H9 (cell line): ENCODE results near the gene HOXD8. TPM values are rescaled to one million over a fixed set of nuclear protein-coding genes. Genes with fewer than 3 reads are reported as not detected.

Experiments
- DNase-seq: peaks from one replicate; pipeline ENCODE4 v3.0.0-alpha.2; 2017
- H2AFZ ChIP-seq: one replicate; pipeline ENCODE4 v1.6.1; 2013; ENCODE audit warnings: mild to moderate bottlenecking, low read length, control low read depth, moderate library complexity
- H2AK5ac ChIP-seq: 2 replicates; pipeline ENCODE4 v1.6.1; 2013; ENCODE audit warnings: low read length, control low read depth, mixed read lengths; ENCODE audit not compliant: insufficient read length
- H2BK120ac ChIP-seq: one replicate; pipeline ENCODE4 v1.6.1; 2013; ENCODE audit warnings: low read depth, mild to moderate bottlenecking, low read length, control low read depth, inconsistent platforms; ENCODE audit not compliant: poor library complexity, severe bottlenecking
- H2BK12ac ChIP-seq: 2 replicates; pipeline ENCODE4 v1.6.1; 2013; ENCODE audit warnings: low read length, control low read depth, mixed read lengths, low read depth; ENCODE audit not compliant: insufficient read length
- H2BK15ac ChIP-seq: 2 replicates; pipeline ENCODE4 v1.6.1; 2013; ENCODE audit warnings: low read depth, low read length, control low read depth
- H2BK20ac ChIP-seq: one replicate; pipeline ENCODE4 v1.6.1; 2013; ENCODE audit warnings: low read depth, mild to moderate bottlenecking, low read length, control low read depth, inconsistent platforms; ENCODE audit not compliant: poor library complexity, severe bottlenecking
- H2BK5ac ChIP-seq: 2 replicates; pipeline ENCODE4 v1.6.1; 2013; ENCODE audit warnings: low read length, control low read depth, mixed read lengths; ENCODE audit not compliant: insufficient read length
- H3K14ac ChIP-seq: 2 replicates; pipeline ENCODE4 v1.6.1; 2013; ENCODE audit warnings: low read length, control low read depth; ENCODE audit not compliant: insufficient read depth
- H3K18ac ChIP-seq: 2 replicates; pipeline ENCODE4 v1.6.1; 2013; ENCODE audit warnings: low read depth, mild to moderate bottlenecking, mixed read lengths, low read length, control low read depth; ENCODE audit not compliant: insufficient read length
- H3K23ac ChIP-seq: 2 replicates; pipeline ENCODE4 v1.6.1; 2013; ENCODE audit warnings: low read length, control low read depth, mixed read lengths, low read depth; ENCODE audit not compliant: insufficient read length
- H3K23me2 ChIP-seq: 2 replicates; pipeline ENCODE4 v1.6.1; 2013; ENCODE audit warnings: low read depth, mild to moderate bottlenecking, mixed read lengths, low read length, control low read depth; ENCODE audit not compliant: insufficient read length, poor library complexity, severe bottlenecking
- H3K27ac ChIP-seq: 2 replicates; pipeline ENCODE4 v1.5.1; 2013; ENCODE audit warnings: low read length, control low read depth, mixed read lengths, low read depth; ENCODE audit not compliant: insufficient read length
- H3K27me3 ChIP-seq: 2 replicates; pipeline ENCODE4 v1.6.1; 2013; ENCODE audit warnings: low read length, control low read depth, inconsistent platforms; ENCODE audit not compliant: insufficient read depth
- H3K4ac ChIP-seq: 2 replicates; pipeline ENCODE4 v1.6.1; 2013; ENCODE audit warnings: low read depth, mild to moderate bottlenecking, control low read depth, inconsistent platforms, low read length, moderate library complexity
- H3K4me1 ChIP-seq: 2 replicates; pipeline ENCODE4 v1.6.1; 2013; ENCODE audit warnings: low read length, control low read depth, inconsistent platforms; ENCODE audit not compliant: insufficient read depth
- H3K4me2 ChIP-seq: 2 replicates; pipeline ENCODE4 v1.6.1; 2013; ENCODE audit warnings: low read length, control low read depth, mixed read lengths; ENCODE audit not compliant: insufficient read length, insufficient read depth
- H3K56ac ChIP-seq: 2 replicates; pipeline ENCODE4 v1.6.1; 2013; ENCODE audit warnings: low read depth, mild to moderate bottlenecking, mixed read lengths, low read length, control low read depth; ENCODE audit not compliant: insufficient read length
- H3K79me1 ChIP-seq: 2 replicates; pipeline ENCODE4 v1.6.1; 2013; ENCODE audit warnings: low read depth, mild to moderate bottlenecking, moderate library complexity, low read length, control low read depth, inconsistent platforms; ENCODE audit not compliant: insufficient read depth, poor library complexity, severe bottlenecking
- H3K79me2 ChIP-seq: 2 replicates; pipeline ENCODE4 v1.6.1; 2013; ENCODE audit warnings: low read length, control low read depth, inconsistent platforms; ENCODE audit not compliant: insufficient read depth
- H3K9ac ChIP-seq: 2 replicates; pipeline ENCODE4 v1.6.1; 2013; ENCODE audit warnings: low read length, control low read depth, mixed read lengths; ENCODE audit not compliant: insufficient read length; ENCODE audit errors: extremely low read depth
- H3K9me3 ChIP-seq: one replicate; pipeline ENCODE4 v1.6.1; 2013; ENCODE audit warnings: low read depth, low read length, inconsistent platforms; ENCODE audit not compliant: control insufficient read depth
- H3T11ph ChIP-seq: one replicate; pipeline ENCODE4 v1.6.1; 2013; ENCODE audit warnings: mild to moderate bottlenecking, low read length, control low read depth, inconsistent platforms
- H4K20me1 ChIP-seq: one replicate; pipeline ENCODE4 v1.6.1; 2013; ENCODE audit not compliant: control insufficient read depth, insufficient read length, insufficient read depth
- H4K5ac ChIP-seq: 2 replicates; pipeline ENCODE4 v1.6.1; 2013; ENCODE audit warnings: low read depth, mild to moderate bottlenecking, mixed read lengths, low read length, control low read depth; ENCODE audit not compliant: insufficient read length
- H4K8ac ChIP-seq: replicated peaks from 2 replicates; pipeline ENCODE4 v1.6.1; 2013; ENCODE audit warnings: low read length, control low read depth, mixed read lengths, low read depth; ENCODE audit not compliant: insufficient read length
- H4K91ac ChIP-seq: 2 replicates; pipeline ENCODE4 v1.6.1; 2013; ENCODE audit warnings: low read depth, mild to moderate bottlenecking, moderate library complexity, mixed read lengths, low read length, control low read depth; ENCODE audit not compliant: insufficient read length
- H3K27ac Mint-ChIP-seq, 3 experiments: 2 replicates in 2 of 3; 3 replicates in 1 of 3; pipeline ENCODE4 v1.8.0; 2020 to 2021; ENCODE audit warnings: mixed read lengths in 3 of 3, mild to moderate bottlenecking in 1 of 3, moderate library complexity in 1 of 3
- H3K27me3 Mint-ChIP-seq: 2 replicates; pipeline ENCODE4 v1.8.0; 2021; ENCODE audit warnings: low read depth, mild to moderate bottlenecking, moderate library complexity, mixed read lengths
- H3K36me3 Mint-ChIP-seq, 3 experiments: 2 replicates in 2 of 3; 3 replicates in 1 of 3; pipeline ENCODE4 v1.8.0; 2020 to 2021; ENCODE audit warnings: low read depth in 3 of 3, mixed read lengths in 3 of 3; ENCODE audit not compliant: insufficient read depth in 1 of 3
- H3K4me1 Mint-ChIP-seq, 2 experiments: 2 replicates each; pipeline ENCODE4 v1.8.0; 2020; ENCODE audit warnings: mixed read lengths in 2 of 2
- H3K4me3 Mint-ChIP-seq, 2 experiments: 2 replicates in 1 of 2; 3 replicates in 1 of 2; pipeline ENCODE4 v1.8.0; 2020 to 2021; ENCODE audit warnings: mild to moderate bottlenecking in 2 of 2, mixed read lengths in 2 of 2, moderate library complexity in 1 of 2
- H3K9me3 Mint-ChIP-seq, 2 experiments: 2 replicates in 1 of 2; 3 replicates in 1 of 2; pipeline ENCODE4 v1.8.0; 2020; ENCODE audit warnings: mild to moderate bottlenecking in 2 of 2, mixed read lengths in 2 of 2, moderate library complexity in 1 of 2
- CTCF ChIP-seq: fragments of 200-600 bp; sonication (generic); conservative IDR thresholded peaks from 3 replicates; pipeline ENCODE4 v1.8.0; 2021; ENCODE audit warnings: antibody characterized with exemption, mild to moderate bottlenecking
- WGBS: extraction: QIAGEN DNeasy Blood & Tissue Kit; methylation state at CpG from one replicate; pipeline ENCODE4 v1.1.7; 2013; ENCODE audit warnings: missing lambda C conversion rate, low lambda C conversion rate, mixed read lengths; ENCODE audit not compliant: insufficient read length; ENCODE audit errors: extremely low coverage; 5-methylcytosine and 5-hydroxymethylcytosine counted together
- total RNA-seq: library from RNA; stranded (reverse); gene quantifications from 2 replicates; pipeline ENCODE4 v1.2.1, GENCODE V29; 2021

The HOXD8 gene
- total RNA-seq, 1 experiment from 2014 or later: not detected

GRCh38 chr2:176122052-176122682, 7.3 kb upstream of the HOXD8 start:
- Histone ChIP-seq H3K79me1 (no peaks in the 10 kb centered on the region), H3K4me1 (no peaks in the 10 kb centered on the region), H2BK15ac (no peak overlapping the region), H3K79me2 (no peaks in the 10 kb centered on the region), H3K23ac (no peak overlapping the region), H2BK5ac (no peak overlapping the region), H2BK12ac (no peak overlapping the region), H3K9me3 (no peaks in the 10 kb centered on the region), H4K8ac (no peak overlapping the region), H3K23me2 (peaks cover 2% of the 10 kb centered on the region), H3K56ac (no peak overlapping the region), H3K27me3 (peaks cover 95% of the 10 kb centered on the region), H3T11ph (no peak overlapping the region), H3K27ac (no peak overlapping the region), H2BK20ac (no peak overlapping the region), H4K5ac (no peak overlapping the region), H4K91ac (no peak overlapping the region), H4K20me1 (peaks cover 4% of the 10 kb centered on the region), H3K9ac (no peak overlapping the region), H2AK5ac (no peak overlapping the region), H3K18ac (no peak overlapping the region), H3K4ac (no peak overlapping the region), H2BK120ac (no peak overlapping the region), H2AFZ (no peak overlapping the region), H3K14ac (no peak overlapping the region), H3K4me2 (no peak overlapping the region)
- H3K27me3 Mint-ChIP-seq: peaks cover 99% of the 10 kb centered on the region
- no peak for DNase-seq
- H3K4me3 Mint-ChIP-seq: peak overlapping the region; percentile 45 to 77
- no peaks in the 10 kb centered on the region; a peak in 1 of 7 replicates for H3K36me3 Mint-ChIP-seq
- WGBS: no CpG with 5 or more reads among the region's 47 CpGs
- peaks cover 2 to 14% of the 10 kb centered on the region in 2 experiments for H3K9me3 Mint-ChIP-seq
- no peak overlapping the region for H3K27ac Mint-ChIP-seq
- peaks cover 0 to 8% of the 10 kb centered on the region in 2 experiments; a peak in 2 of 4 replicates for H3K4me1 Mint-ChIP-seq
- no peak for TF ChIP-seq CTCF
